Fibroblast of villous mesenchyme (primary cell): ENCODE data around the gene ACTMAP. TPM values are rescaled to one million over a fixed set of nuclear protein-coding genes. Genes with fewer than 3 reads are reported as not detected.

Experiments used
- DNase-seq: peaks from one replicate; pipeline ENCODE4 v3.0.0-alpha.2; 2010; ENCODE audit warnings: low read depth
- H3K4me3 ChIP-seq: 2 replicates; pipeline ENCODE4 v1.5.1; 2011; ENCODE audit warnings: low read depth, mild to moderate bottlenecking, low read length
- CTCF ChIP-seq: IDR thresholded peaks from 2 replicates; pipeline ENCODE4 v1.5.1; 2012; ENCODE audit warnings: low read depth, mild to moderate bottlenecking, low read length; ENCODE audit not compliant: insufficient read depth
- total RNA-seq: library from RNA; depleted of rRNA; stranded (reverse); fragments of >200 nt; gene quantifications from 2 replicates; pipeline ENCODE4 v1.2.3, GENCODE V29; 2012

ACTMAP gene
- total RNA-seq, 1 donor = 0.86 TPM

GRCh38 chr19:40754611-40755247, 4.5 kb upstream of the ACTMAP start:
- peak overlapping the region; percentile 37 for H3K4me3 ChIP-seq
- DNase-seq = peak; percentile 65
- TF ChIP-seq CTCF = no peak

GRCh38 chr19:40752257-40752781, 2.0 kb upstream of the ACTMAP start:
- DNase-seq = no peak
- no peak for TF ChIP-seq CTCF
- H3K4me3 ChIP-seq = peak overlapping the region; percentile 91

- no peak for TF ChIP-seq CTCF
- peak; percentile 99 for DNase-seq
- H3K4me3 ChIP-seq = peak within 1 kb of the TSS; percentile 91
These were observed 729 bp upstream of the ACTMAP start, which contains the start of gene SNRPA for GRCh38 chr19:40750874-40751537. Gene SNRPA, plus strand, starts transcription at chr19:40751203. Its CDS starts 206 bp downstream, at chr19:40751409.

GRCh38 chr19:40747536-40747935, 2.7 kb downstream of the ACTMAP start:
- DNase-seq = no peak
- no peak overlapping the region for H3K4me3 ChIP-seq
- no peak for TF ChIP-seq CTCF

- no peak for TF ChIP-seq CTCF
- H3K4me3 ChIP-seq = no peak overlapping the region
- peak; percentile 73 for DNase-seq
These were observed 4.9 kb downstream of the ACTMAP start for GRCh38 chr19:40745402-40745780.

GRCh38 chr19:40744554-40745401, 5.5 kb downstream of the ACTMAP start:
- TF ChIP-seq CTCF = no peak

More at GRCh38 chr19:40744554-40745401, 5.5 kb downstream of the ACTMAP start:
- no peak overlapping the region for H3K4me3 ChIP-seq
- DNase-seq = peak; percentile 31
